Right atrium auricular region (tissue), 2 donors: Measurements from ENCODE around the gene STARD13. TPM values are rescaled to one million over a fixed set of nuclear protein-coding genes. Genes with fewer than 3 reads are reported as not detected.

Experiments
- DNase-seq: peaks from one replicate; pipeline ENCODE4 v3.0.0-alpha.2; 2019; ENCODE audit warnings: low spot score
- H3K27ac ChIP-seq, 2 donors: fragments of 200-600 bp; sonication (generic); 1 replicate in 1 of 2; 2 replicates in 1 of 2; pipeline ENCODE4 v1.5.1; 2016 to 2019
- H3K27me3 ChIP-seq, 2 donors: fragments of 200-600 bp; sonication (generic); one replicate each; pipeline versions ENCODE4 v1.5.1 to v1.6.0; 2017 to 2019
- H3K36me3 ChIP-seq: fragments of 200-600 bp; sonication (generic); one replicate; pipeline ENCODE4 v1.5.1; 2016
- H3K4me1 ChIP-seq, 2 donors: fragments of 200-600 bp; sonication (generic); one replicate each; pipeline versions ENCODE4 v1.5.1 to v1.6.0; 2017 to 2019
- H3K4me3 ChIP-seq, 2 donors: fragments of 200-600 bp; sonication (generic); 1 replicate in 1 of 2; 2 replicates in 1 of 2; pipeline ENCODE4 v1.5.1; 2017 to 2019; ENCODE audit warnings: mild to moderate bottlenecking in 1 of 2, moderate library complexity in 1 of 2
- H3K9me3 ChIP-seq, 2 donors: fragments of 200-600 bp; sonication (generic); one replicate each; pipeline ENCODE4 v1.5.1; 2019
- total RNA-seq, 2 donors: library from RNA; depleted of rRNA; stranded (reverse); fragments of >200 nt; gene quantifications; one replicate each; pipeline ENCODE4 v1.1.0, GENCODE V29; 2016
- TF ChIP-seq, protein P1 (sequence below), 2 donors: fragments of 200-600 bp; sonication (generic); IDR thresholded peaks; one replicate each; pipeline ENCODE4 v1.5.1; 2019; ENCODE audit warnings: antibody characterized with exemption in 2 of 2

Gene STARD13
- total RNA-seq, 2 donors from 2014 or later: 21.6 to 23.3 TPM

DNA sequence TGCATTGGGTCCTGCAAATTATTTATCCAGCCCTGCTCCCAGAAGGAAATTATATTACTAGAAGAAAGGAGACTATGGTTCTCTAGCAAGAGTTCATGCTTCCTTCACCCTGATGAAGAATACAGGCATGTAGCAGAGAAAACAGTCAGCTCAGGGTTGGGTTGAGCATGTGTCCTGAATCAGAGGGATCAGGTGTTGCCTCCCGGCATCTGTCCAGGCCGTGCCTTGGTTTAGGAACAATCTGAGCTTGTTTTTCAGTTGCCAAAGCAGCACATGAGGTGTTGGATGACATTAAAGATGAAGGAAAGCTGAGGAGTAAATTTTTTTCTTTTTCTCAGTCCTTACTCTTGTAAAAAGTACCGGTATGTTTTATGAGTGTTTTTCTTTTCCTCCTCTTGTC is 207.3 kb downstream of the STARD13 start:
- H3K4me3 ChIP-seq: no peak overlapping the region
- no peaks in the 10 kb centered on the region for H3K27me3 ChIP-seq
- no peaks in the 10 kb centered on the region for H3K4me1 ChIP-seq
- H3K36me3 ChIP-seq: no peaks in the 10 kb centered on the region
- H3K27ac ChIP-seq: no peak overlapping the region
- DNase-seq: no peak
- TF ChIP-seq, protein P1, sequence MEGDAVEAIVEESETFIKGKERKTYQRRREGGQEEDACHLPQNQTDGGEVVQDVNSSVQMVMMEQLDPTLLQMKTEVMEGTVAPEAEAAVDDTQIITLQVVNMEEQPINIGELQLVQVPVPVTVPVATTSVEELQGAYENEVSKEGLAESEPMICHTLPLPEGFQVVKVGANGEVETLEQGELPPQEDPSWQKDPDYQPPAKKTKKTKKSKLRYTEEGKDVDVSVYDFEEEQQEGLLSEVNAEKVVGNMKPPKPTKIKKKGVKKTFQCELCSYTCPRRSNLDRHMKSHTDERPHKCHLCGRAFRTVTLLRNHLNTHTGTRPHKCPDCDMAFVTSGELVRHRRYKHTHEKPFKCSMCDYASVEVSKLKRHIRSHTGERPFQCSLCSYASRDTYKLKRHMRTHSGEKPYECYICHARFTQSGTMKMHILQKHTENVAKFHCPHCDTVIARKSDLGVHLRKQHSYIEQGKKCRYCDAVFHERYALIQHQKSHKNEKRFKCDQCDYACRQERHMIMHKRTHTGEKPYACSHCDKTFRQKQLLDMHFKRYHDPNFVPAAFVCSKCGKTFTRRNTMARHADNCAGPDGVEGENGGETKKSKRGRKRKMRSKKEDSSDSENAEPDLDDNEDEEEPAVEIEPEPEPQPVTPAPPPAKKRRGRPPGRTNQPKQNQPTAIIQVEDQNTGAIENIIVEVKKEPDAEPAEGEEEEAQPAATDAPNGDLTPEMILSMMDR (IDR thresholded peaks at IDR 0.05): no peak
- no peaks in the 10 kb centered on the region for H3K9me3 ChIP-seq

DNA sequence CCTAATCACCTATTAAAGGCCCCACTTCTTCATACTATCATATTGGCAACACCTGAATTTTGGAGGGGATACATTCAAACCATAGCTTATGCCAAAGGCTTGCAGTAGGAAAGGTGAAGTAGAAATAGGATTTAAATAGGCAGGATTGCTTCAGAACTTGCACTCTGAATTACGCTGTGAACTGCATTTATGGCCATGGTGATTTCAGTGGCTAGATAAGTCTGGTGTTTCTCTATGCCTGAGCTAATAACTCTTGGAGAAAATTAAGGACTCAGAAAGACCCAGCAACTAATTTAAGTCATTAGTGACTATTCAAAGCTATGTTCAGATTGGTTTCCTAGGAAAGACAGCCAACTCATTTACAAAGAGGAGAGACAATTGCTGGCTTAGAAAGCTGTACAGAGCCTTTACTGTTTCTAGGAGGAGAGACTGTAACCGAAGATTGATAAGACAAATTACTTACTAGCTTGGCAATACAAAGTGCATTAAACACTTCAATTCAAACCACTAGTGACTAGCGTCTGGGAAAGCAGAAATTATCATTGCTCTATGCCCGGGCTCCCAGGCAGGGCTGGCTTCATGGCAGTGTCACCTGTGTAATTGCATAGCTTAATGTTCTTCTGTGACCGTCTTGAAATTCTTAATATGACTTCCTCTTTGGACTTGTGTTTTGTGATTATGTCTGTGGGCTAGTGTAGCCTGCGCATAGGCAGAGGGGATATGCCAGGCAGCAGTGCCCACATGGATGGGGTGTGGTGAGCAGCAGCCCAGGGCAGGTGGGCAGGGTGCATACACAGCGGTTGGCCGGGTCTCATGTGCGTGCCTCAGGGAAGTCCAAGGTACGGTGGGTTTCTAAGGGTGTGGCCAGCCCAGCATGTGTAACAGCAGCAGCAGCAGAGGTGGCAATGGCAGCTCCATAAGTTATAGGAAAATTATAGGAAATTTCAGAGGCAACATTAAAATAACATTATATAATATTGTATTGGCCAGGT is 209.3 kb downstream of the STARD13 start:
- Histone ChIP-seq H3K9me3 (no peaks in the 10 kb centered on the region), H3K27ac (no peak overlapping the region), H3K27me3 (no peaks in the 10 kb centered on the region), H3K4me3 (no peak overlapping the region), H3K36me3 (no peaks in the 10 kb centered on the region), H3K4me1 (no peaks in the 10 kb centered on the region)
- TF ChIP-seq, protein P1 (IDR thresholded peaks at IDR 0.05): no peak
- no peak for DNase-seq

DNA sequence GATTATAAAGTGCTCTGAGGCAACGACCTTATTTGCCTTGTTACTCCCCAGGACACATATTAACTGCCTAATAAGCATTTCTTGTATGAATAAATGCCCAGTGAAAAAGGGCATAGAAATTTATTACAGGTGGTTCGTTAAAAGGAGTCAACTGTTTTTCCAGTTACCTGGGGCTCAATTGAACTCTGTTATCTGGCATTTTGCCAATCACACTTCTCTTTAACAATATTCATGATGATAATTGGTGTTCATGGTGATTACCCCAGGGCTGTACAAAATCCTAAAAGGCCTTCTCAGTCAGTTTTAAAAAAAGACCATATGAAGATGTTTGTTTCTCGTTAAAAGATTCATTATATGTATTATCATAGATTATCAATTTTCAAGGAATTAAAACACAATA is 212.2 kb downstream of the STARD13 start:
- Histone ChIP-seq H3K36me3 (no peaks in the 10 kb centered on the region), H3K9me3 (no peaks in the 10 kb centered on the region), H3K4me3 (no peak overlapping the region), H3K27ac (no peak overlapping the region), H3K4me1 (no peaks in the 10 kb centered on the region), H3K27me3 (no peaks in the 10 kb centered on the region)
- DNase-seq: no peak
- TF ChIP-seq, protein P1 (IDR thresholded peaks at IDR 0.05): no peak

DNA sequence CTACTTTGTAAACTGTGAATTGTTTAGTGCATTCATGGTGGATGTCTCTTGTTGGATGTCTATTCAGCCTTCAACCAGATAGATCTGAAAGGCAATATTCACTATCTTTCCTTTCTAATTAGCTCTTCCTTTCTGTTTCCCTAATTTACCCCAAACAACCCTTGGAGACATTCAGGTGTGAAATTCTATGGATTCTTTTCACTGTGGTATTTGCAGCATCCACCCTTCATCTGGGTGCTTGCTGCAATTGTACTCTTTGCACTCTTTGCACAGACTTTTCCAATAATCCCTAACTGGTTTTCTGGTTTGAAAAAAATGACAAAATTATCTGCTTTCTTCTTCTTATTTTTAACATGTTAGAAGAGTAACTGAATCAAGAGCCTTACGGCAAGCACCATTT is 212.8 kb downstream of the STARD13 start:
- Histone ChIP-seq H3K36me3 (no peaks in the 10 kb centered on the region), H3K9me3 (no peaks in the 10 kb centered on the region), H3K4me3 (no peak overlapping the region), H3K27ac (no peak overlapping the region), H3K4me1 (no peaks in the 10 kb centered on the region), H3K27me3 (no peaks in the 10 kb centered on the region)
- no peak for DNase-seq
- TF ChIP-seq, protein P1 (IDR thresholded peaks at IDR 0.05): no peak

DNA sequence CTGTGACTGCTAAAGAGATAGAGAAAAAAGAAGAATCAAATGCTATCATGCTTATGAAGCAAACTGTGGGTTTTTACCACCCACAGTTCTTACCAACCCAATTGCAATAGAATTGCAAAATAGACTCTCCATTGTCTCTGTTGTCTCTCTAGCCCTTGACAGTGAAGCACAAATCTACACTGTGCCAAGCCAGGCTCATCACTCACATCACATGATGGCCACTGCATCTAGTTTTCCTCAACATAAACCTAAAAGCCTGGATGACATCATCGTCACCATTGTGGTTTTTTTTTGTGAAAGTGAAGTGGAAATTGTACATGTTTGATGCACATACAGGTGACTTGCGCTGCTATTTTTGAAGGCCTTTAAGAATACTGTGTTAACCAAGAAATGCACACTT is 213.3 kb downstream of the STARD13 start:
- no peak for DNase-seq
- TF ChIP-seq, protein P1 (IDR thresholded peaks at IDR 0.05): no peak
- H3K27ac ChIP-seq: no peak overlapping the region
- H3K27me3 ChIP-seq: no peaks in the 10 kb centered on the region
- no peaks in the 10 kb centered on the region for H3K4me1 ChIP-seq
- no peaks in the 10 kb centered on the region for H3K9me3 ChIP-seq
- no peak overlapping the region for H3K4me3 ChIP-seq
- no peaks in the 10 kb centered on the region for H3K36me3 ChIP-seq
